ENCODE measurements around the gene PIK3C3. TPM values are rescaled to one million over a fixed set of nuclear protein-coding genes. Genes with fewer than 3 reads are reported as not detected.

Gene PIK3C3
- total RNA-seq (70.7 TPM), polyA plus RNA-seq (ENCODE audit: insufficient read depth, low read depth, low replicate concordance) (31.4 TPM)
- long read RNA-seq, donor 1, full-length matches to known transcripts: 7 of 7 reads
- long read RNA-seq, donor 1, partial matches to known transcripts: 0 of 7 reads
- long read RNA-seq, donor 1, other reads (novel, unspliced or antisense): 0 of 7 reads
- long read RNA-seq, donor 2, full-length matches to known transcripts: 8 of 15 reads
- long read RNA-seq, donor 2, partial matches to known transcripts: 7 of 15 reads
- long read RNA-seq, donor 2, other reads (novel, unspliced or antisense): 0 of 15 reads
- long read RNA-seq, donor 3, full-length matches to known transcripts: 8 of 20 reads
- long read RNA-seq, donor 3, partial matches to known transcripts: 12 of 20 reads
- long read RNA-seq, donor 3, other reads (novel, unspliced or antisense): 0 of 20 reads
- long read RNA-seq, donor 4, full-length matches to known transcripts: 9 of 9 reads
- long read RNA-seq, donor 4, partial matches to known transcripts: 0 of 9 reads
- long read RNA-seq, donor 4, other reads (novel, unspliced or antisense): 0 of 9 reads
- long read RNA-seq, donor 5: 0 reads
- long read RNA-seq, donor 6, full-length matches to known transcripts: 5 of 19 reads
- long read RNA-seq, donor 6, partial matches to known transcripts: 14 of 19 reads
- long read RNA-seq, donor 6, other reads (novel, unspliced or antisense): 0 of 19 reads
- long read RNA-seq, donor 7, full-length matches to known transcripts: 18 of 26 reads
- long read RNA-seq, donor 7, partial matches to known transcripts: 1 of 26 reads
- long read RNA-seq, donor 7, other reads (novel, unspliced or antisense): 7 of 26 reads
- long read RNA-seq, donor 8, full-length matches to known transcripts: 3 of 8 reads
- long read RNA-seq, donor 8, partial matches to known transcripts: 5 of 8 reads
- long read RNA-seq, donor 8, other reads (novel, unspliced or antisense): 0 of 8 reads
- long read RNA-seq, donor 9: 0 reads
- long read RNA-seq, donor 10, full-length matches to known transcripts: 6 of 6 reads
- long read RNA-seq, donor 10, partial matches to known transcripts: 0 of 6 reads
- long read RNA-seq, donor 10, other reads (novel, unspliced or antisense): 0 of 6 reads

DNA sequence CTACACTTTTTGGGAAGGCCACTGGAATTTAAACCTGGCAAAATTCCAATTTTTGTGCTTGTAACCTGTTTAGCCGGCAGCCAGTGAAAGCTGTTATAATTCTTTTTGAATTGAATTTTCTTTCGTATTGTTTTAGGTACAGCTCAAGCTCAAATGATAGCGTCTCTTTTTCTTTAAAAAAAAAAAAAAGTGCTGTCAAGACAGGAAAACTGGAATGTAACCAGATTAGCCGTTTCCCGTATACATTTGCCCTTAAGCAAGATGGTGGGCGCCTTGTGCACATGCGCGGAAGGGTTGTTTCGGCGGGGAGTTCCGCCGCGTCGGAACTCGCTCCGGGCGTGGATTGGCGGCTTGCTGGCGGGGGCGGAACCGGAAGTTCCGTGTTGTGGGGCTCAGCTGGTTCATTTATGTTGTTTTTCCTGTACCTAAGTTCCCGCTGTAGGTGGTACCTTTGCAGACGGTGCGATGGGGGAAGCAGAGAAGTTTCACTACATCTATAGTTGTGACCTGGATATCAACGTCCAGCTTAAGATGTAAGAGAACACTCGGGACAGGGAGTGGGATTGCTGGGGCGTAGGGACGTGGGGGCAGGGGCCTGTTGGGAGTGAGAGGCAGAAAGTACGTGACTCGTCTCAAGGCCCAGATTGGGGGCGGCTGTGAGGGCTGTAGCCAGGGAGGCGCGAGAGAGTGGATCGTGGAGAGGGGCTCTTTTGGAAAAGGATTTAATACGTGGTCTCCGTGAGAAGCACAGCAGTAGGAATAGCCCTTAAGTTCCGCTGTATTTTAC lies at the start of gene PIK3C3:
Gene PIK3C3 (plus strand): TSS at position 408 of the 787 bp plus-strand sequence. CDS start 58 bp downstream, at position 466.
- peaks cover 3 to 5% (median 3%) of the 10 kb centered on the region in 3 donors for H3K36me3 ChIP-seq (ENCODE audit: control insufficient read depth in 2 of 3, insufficient read depth in 3 of 3, low read length in 3 of 3)
- FAIRE-seq: peak; percentile 99
- intact Hi-C loops (cut with DNase I): no loop called here

DNA sequence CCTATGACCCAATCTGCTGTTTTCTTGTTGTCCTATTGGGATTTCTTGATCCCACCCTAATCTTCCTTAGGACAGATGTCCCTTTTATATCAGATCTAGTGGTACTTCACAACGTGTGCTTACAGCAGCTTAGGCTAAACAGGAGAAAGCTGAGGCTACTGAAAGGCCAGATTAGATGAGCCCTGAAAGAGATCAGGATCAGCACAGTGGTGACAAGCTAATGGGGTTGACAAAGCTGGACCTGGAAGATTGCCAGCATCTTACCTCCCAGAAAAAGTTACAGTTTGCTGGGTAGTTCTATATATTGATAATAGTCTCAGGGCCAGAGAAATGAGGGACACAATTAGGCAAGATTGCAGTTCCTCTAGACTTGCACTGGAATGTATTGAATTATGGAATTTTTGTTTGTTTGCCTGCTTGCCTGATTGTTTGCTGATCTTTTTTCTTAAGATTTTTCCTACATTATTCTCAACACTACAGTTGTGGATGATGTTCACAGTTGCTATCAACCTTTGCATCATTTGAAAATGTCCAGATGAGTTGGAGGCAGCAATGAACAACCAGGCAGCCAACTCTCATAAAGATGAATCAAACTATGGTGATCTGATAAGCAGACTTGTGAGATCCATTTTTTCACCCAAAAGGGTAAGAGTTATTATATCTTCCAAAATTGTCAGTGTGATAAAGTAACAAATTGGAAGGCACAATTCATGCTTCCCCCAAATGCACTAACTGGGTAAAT lies 49.1 kb upstream of the PIK3C3 start:
- Histone ChIP-seq H3K27me3 (ENCODE audit: control insufficient read depth, insufficient read depth, low read length) (no peaks in the 10 kb centered on the region), H3K4me1 (ENCODE audit: control insufficient read depth in 2 of 3, insufficient read depth in 2 of 3, low read depth in 1 of 3, low read length in 3 of 3) (no peaks in the 10 kb centered on the region), H3K4me3 (ENCODE audit: low read length in 3 of 3) (no peak overlapping the region), H3K9me3 (ENCODE audit: control insufficient read depth in 2 of 3, insufficient read depth in 1 of 3, low read length in 3 of 3) (no peaks in the 10 kb centered on the region), H3K36me3 (ENCODE audit: control insufficient read depth in 2 of 3, insufficient read depth in 3 of 3, low read length in 3 of 3) (no peaks in the 10 kb centered on the region), H3K27ac (ENCODE audit: low read depth in 2 of 2, low read length in 2 of 2) (no peak overlapping the region), H3K9ac (ENCODE audit: low read length in 3 of 3) (no peak overlapping the region)
- FAIRE-seq: no peak
- TF ChIP-seq CTCF (IDR thresholded peaks at IDR 0.05; ENCODE audit: borderline replicate concordance, extremely low read depth, insufficient read depth): no peak
- DNase-seq: no peak
- intact Hi-C loops (cut with DNase I): no loop called here

More for the DNA sequence above, at the start of gene PIK3C3:
- H3K9me3 ChIP-seq (ENCODE audit: control insufficient read depth in 2 of 3, insufficient read depth in 1 of 3, low read length in 3 of 3): no peaks in the 10 kb centered on the region
- no peak for TF ChIP-seq CTCF (IDR thresholded peaks at IDR 0.05; ENCODE audit: borderline replicate concordance, extremely low read depth, insufficient read depth)
- peak within 1 kb of the TSS; percentile 90 to 94 (median 93) for H3K9ac ChIP-seq (ENCODE audit: low read length in 3 of 3)
- peaks cover 2 to 3% (median 3%) of the 10 kb centered on the region in 3 donors for H3K4me1 ChIP-seq (ENCODE audit: control insufficient read depth in 2 of 3, insufficient read depth in 2 of 3, low read depth in 1 of 3, low read length in 3 of 3)
- H3K27me3 ChIP-seq (ENCODE audit: control insufficient read depth, insufficient read depth, low read length): no peaks in the 10 kb centered on the region
- H3K4me3 ChIP-seq (ENCODE audit: low read length in 3 of 3): peak within 1 kb of the TSS; percentile 89 to 99 (median 99)
- DNase-seq: peak; percentile 97 to 99 (median 98)
- H3K27ac ChIP-seq (ENCODE audit: low read depth in 2 of 2, low read length in 2 of 2): peak within 1 kb of the TSS; percentile 27 to 81
